HepG2 (cell line): ENCODE data around the gene CEMP1. TPM values are rescaled to one million over a fixed set of nuclear protein-coding genes. Genes with fewer than 3 reads are reported as not detected.

Experiments
- CCDC6 ChIP-seq: sonication (generic); formaldehyde crosslinking; IDR thresholded peaks from 2 replicates; pipeline ENCODE4 v1.8.1; 2022; ENCODE audit warnings: mild to moderate bottlenecking, missing genetic modification reagents, moderate library complexity
- FOXO4 ChIP-seq: sonication (generic); formaldehyde crosslinking; conservative IDR thresholded peaks from 2 replicates; pipeline ENCODE4 v1.8.1; 2023; ENCODE audit warnings: missing genetic modification reagents
- NFAT5 ChIP-seq: sonication (generic); formaldehyde crosslinking; IDR thresholded peaks from 2 replicates; pipeline ENCODE4 v1.4.0; 2020; ENCODE audit warnings: missing genetic modification reagents
- RELA ChIP-seq: sonication (generic); formaldehyde crosslinking; IDR thresholded peaks from 2 replicates; pipeline ENCODE4 v1.4.0; 2020; ENCODE audit warnings: missing genetic modification reagents
- RXRA ChIP-seq: sonication (generic); formaldehyde crosslinking; IDR thresholded peaks from 2 replicates; pipeline ENCODE4 v1.5.1; 2020; ENCODE audit warnings: missing genetic modification reagents
- SCMH1 ChIP-seq: sonication (generic); formaldehyde crosslinking; IDR thresholded peaks from 2 replicates; pipeline ENCODE4 v1.9.0; 2021; ENCODE audit warnings: missing genetic modification reagents, mild to moderate bottlenecking, borderline replicate concordance
- ZFP90 ChIP-seq: sonication (generic); formaldehyde crosslinking; IDR thresholded peaks from 2 replicates; pipeline ENCODE4 v1.8.0; 2022; ENCODE audit warnings: missing genetic modification reagents, mild to moderate bottlenecking, inconsistent platforms, borderline replicate concordance
- ZNF160 ChIP-seq: sonication (generic); formaldehyde crosslinking; IDR thresholded peaks from 2 replicates; pipeline ENCODE4 v1.8.0; 2022; ENCODE audit warnings: mild to moderate bottlenecking, inconsistent platforms, missing genetic modification reagents
- ZNF326 ChIP-seq: sonication (generic); formaldehyde crosslinking; IDR thresholded peaks from 2 replicates; pipeline ENCODE4 v1.4.0; 2020; ENCODE audit warnings: missing genetic modification reagents, borderline replicate concordance
- ZNF501 ChIP-seq: sonication (generic); formaldehyde crosslinking; IDR thresholded peaks from 2 replicates; pipeline ENCODE4 v1.5.1; 2020; ENCODE audit warnings: mild to moderate bottlenecking, moderate library complexity, missing genetic modification reagents
- ZNF646 ChIP-seq: sonication (generic); formaldehyde crosslinking; IDR thresholded peaks from 2 replicates; pipeline ENCODE4 v1.9.0; 2021; ENCODE audit warnings: mild to moderate bottlenecking, missing genetic modification reagents
- polyA plus RNA-seq, 8 experiments: library from polyadenylated mRNA; depleted of rRNA in 3 of 8; stranded (reverse) in 7 of 8; unstranded in 1 of 8; fragments of >200 nt; fragmentation: Illumina TruSeq in 4 of 8; extraction: Trizol in 4 of 8; gene quantifications; 2 replicates each; pipeline versions ENCODE4 v1.2.1 to v1.2.3, GENCODE V29; 2011 to 2016; ENCODE audit warnings: low read depth in 4 of 8, missing spikeins in 1 of 8, mixed read lengths in 1 of 8; ENCODE audit not compliant: insufficient read depth in 1 of 8
- total RNA-seq, 5 experiments: library from RNA; depleted of rRNA; stranded (reverse); fragments of >200 nt; fragmentation: Illumina TruSeq; extraction: Trizol; gene quantifications; 2 replicates each; pipeline ENCODE4 v1.2.3, GENCODE V29; 2016; ENCODE audit warnings: low read depth in 1 of 5
- TF ChIP-seq, protein P1 (sequence below): sonication (generic); formaldehyde crosslinking; IDR thresholded peaks from 2 replicates; pipeline ENCODE4 v1.5.0; 2020; ENCODE audit warnings: mild to moderate bottlenecking, missing genetic modification reagents, borderline replicate concordance

The CEMP1 gene
- total and polyA plus RNA-seq, 2 of the 13 experiments (the other 11 are each of a cell fraction or from before 2014, with no cell fraction given) = not detected

GRCh38 chr16:2531696-2532493, 687 bp upstream of the CEMP1 start (continued):
- TF ChIP-seq NFAT5 (CRISPR knock-in tag) (no peak), FOXO4 (CRISPR knock-in tag) (no peak), RELA (CRISPR knock-in tag) (no peak), ZFP90 (peak; percentile 41; the same call in 1 of the 2 replicates), CCDC6 (CRISPR knock-in tag) (peak; percentile 68; the same call in 1 of the 2 replicates), ZNF326 (CRISPR knock-in tag) (peak; percentile 95; the same call in 1 of the 2 replicates), ZNF160 (CRISPR knock-in tag) (0 out of 2 replicates have a peak, but pooled peaks have one; percentile 67), SCMH1 (CRISPR knock-in tag) (no peak), ZNF646 (CRISPR knock-in tag) (no peak), RXRA (CRISPR knock-in tag) (peak; percentile 81; the same call in 1 of the 2 replicates), ZNF501 (CRISPR knock-in tag) (no peak; the same call in 1 of the 2 replicates)
- TF ChIP-seq, protein P1, sequence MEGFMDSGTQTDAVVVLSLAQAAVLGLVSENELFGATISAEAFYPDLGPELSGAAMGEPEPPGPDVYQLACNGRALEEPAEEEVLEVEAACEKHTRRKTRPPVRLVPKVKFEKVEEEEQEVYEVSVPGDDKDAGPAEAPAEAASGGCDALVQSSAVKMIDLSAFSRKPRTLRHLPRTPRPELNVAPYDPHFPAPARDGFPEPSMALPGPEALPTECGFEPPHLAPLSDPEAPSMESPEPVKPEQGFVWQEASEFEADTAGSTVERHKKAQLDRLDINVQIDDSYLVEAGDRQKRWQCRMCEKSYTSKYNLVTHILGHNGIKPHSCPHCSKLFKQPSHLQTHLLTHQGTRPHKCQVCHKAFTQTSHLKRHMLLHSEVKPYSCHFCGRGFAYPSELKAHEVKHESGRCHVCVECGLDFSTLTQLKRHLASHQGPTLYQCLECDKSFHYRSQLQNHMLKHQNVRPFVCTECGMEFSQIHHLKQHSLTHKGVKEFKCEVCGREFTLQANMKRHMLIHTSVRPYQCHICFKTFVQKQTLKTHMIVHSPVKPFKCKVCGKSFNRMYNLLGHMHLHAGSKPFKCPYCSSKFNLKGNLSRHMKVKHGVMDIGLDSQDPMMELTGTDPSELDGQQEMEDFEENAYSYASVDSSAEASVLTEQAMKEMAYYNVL = peak; percentile 66; the same call in 1 of the 2 replicates
